GM18508 (cell line): ENCODE results near the gene N4BP2.
"Not testable (repeated sequence)": the region's sequence is repeated elsewhere in the genome, so short reads cannot be mapped to it uniquely, and the experiment has no call there.

Experiments
- ATAC-seq: cut with Tn5 transposase; IDR thresholded peaks from one replicate; pipeline ENCODE4 v1.9.1; 2021; ENCODE audit warnings: moderate number of reproducible peaks; ENCODE audit not compliant: insufficient read depth, unreplicated experiment

N4BP2 gene

GRCh38 chr4:40086421-40086820 lies 29.8 kb downstream of the N4BP2 start:
- no peak for ATAC-seq

DNA sequence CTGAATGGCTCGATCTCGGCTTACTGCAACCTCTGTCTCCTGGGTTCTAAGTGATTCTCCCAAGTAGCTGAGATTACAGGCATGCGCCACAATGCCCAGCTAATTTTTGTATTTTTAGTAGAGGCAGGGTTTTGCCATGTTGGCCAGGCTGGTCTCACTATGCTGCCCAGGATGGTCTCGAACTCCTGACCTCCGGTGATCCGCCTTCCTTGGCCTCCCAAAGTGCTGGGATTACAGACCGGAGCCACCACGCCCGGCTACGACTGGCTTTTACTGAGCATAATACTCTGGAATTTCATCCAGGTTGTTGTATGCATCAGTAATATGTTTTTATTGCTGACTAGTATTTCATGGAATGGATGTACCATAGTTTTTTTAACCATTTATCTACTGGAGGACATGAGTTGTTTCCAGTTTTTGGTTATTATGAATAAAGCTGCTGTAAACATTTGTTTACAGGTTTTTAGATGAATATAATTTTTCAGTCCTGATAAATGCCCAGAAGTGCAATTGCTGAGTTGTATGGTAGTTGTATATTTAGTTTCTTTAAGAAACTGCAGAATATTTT lies 31.2 kb downstream of the N4BP2 start:
- ATAC-seq: no peak

DNA sequence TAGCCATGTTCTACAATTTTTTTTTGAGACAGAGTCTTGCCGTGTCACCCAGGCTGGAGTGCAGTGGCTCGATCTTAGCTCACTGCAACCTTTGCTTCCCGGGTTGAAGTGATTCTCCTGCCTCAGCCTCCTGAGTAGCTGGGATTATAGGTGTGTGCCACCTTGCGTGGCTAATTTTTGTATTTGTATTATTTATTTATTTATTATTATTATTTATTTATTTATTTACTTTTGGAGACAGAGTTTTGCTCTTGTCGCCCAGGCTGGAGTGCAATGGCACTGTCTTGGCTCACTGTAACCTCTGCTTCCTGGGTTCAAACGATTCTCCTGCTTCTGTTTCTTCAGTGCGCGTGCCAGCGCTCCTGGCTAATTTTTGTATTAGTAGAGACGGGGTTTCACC lies 36.8 kb downstream of the N4BP2 start:
- ATAC-seq: not testable (repeated sequence)

DNA sequence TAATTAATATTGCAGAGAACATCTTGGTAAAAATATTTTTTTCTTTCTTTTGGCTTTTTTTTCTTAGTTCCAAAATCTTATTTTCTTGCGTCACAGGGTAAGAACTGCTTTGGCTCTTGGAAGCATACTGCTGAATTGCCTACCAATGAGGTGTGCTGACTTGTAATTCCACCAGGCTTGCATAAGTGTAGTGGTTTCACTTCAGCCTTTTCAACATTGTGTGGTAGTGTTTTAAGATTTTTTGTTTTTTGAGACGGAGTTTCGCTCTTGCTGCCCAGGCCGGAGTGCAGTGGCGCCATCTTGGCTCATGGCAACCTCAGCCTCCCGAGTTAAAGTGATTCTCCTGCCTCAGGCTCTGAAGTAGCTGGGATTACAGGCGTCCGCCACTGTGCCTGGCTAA lies 42.4 kb downstream of the N4BP2 start:
- no peak for ATAC-seq

- ATAC-seq: not testable (repeated sequence)
These were observed 50.5 kb downstream of the N4BP2 start for GRCh38 chr4:40107150-40107549.

- ATAC-seq: no peak
These were observed 55.6 kb downstream of the N4BP2 start for GRCh38 chr4:40112027-40112792.

GRCh38 chr4:40114206-40114605 lies 57.6 kb downstream of the N4BP2 start:
- ATAC-seq: no peak

- no peak for ATAC-seq
These were observed 62.2 kb downstream of the N4BP2 start for GRCh38 chr4:40118861-40119260.

- ATAC-seq: no peak
These were observed 62.7 kb downstream of the N4BP2 start for GRCh38 chr4:40119344-40119743.

- ATAC-seq: no peak
These were observed 64.9 kb downstream of the N4BP2 start for GRCh38 chr4:40121515-40121914.

- ATAC-seq: no peak
These were observed 66.3 kb downstream of the N4BP2 start for GRCh38 chr4:40122941-40123340.

DNA sequence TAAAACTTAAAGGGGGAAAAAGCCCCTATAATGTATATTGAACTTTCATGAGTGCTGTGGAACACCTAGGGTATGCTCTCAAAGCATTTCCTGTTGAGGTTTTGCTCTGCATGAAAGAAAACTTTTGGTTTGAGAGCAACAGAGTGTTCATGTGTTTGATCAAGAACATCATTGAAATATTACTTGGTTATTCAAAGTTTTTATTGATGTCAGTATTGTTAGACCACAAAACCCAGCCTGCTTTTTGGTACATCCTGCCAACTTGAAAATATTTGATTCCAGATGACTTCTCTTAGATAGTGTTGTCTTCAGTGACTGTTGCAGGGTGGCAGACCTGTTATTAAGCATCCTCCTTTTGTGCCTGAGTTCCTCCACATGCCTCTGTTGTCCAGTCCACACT lies 68.0 kb downstream of the N4BP2 start:
- ATAC-seq: no peak

GRCh38 chr4:40130401-40131036 lies 73.9 kb downstream of the N4BP2 start:
- no peak for ATAC-seq

DNA sequence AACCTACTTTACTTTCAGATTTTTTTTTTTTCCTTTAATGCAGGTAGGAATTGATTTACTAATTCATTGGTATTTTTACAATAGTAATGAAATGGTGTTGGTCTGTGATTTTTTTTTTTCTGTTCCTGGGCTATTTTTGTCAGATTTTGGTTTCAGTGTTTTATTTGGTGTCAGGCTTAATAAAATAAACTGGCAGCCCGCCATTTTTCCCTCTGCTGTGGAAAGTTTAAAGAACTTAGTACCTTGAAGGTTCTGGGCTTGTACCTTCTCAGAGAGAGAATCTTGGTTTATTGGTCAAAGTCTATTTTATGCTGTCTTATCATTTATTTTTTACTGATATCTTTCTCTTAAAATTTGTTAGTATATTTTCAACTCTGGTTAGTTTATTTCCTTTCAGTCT lies 76.2 kb downstream of the N4BP2 start:
- ATAC-seq: no peak

DNA sequence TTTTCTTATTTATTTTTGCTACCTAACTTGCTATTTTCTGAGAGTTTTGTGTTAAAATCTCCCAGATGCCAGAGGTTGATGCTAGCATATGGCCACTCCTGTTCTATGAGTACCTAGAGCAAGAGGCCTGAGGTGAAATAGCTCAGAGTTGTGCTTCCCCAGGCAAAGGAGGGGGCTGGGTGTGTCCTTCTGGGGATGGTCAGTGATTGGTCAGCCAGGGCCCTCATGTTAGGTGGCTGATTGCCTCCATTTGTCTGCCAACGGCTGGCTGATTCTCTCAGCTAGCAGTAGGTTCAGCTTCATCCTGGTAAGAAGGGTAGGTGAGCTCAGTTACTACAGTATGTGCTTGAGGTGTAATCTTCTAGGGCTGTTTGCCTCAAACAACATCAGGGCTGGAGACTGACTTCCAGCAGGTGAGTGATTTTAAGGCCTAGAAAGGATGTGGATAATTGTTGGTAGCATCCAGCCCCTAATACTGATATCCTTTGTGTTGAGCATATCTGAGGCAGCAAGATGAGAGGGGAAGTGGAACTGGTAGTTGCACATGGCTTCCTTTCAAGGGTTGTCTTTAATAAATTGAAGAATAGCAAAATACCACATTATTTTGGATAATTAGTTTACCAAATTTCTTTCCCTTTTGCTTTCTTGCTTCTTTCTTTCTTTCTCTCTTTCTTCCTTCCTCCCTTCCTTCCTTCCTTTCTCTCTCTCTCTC lies 77.7 kb downstream of the N4BP2 start:
- ATAC-seq: no peak

DNA sequence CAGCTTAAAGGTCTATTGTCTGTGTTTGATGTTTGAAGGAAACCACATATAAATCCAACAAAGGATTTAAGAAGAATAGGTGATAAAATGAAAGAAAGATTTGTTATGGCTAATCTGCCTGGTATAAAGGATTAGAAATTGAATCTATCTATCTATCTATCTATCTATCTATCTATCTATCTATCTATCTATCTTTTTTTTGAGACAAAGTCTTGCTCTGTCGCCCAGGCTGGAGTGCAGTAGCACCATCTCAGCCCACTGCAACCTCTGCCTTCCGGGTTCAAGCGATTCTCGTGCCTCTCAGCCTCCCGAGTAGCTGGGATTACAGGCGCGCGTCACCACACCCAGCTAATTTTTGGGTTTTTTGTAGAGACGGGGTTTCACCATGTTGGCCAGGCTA lies 79.6 kb downstream of the N4BP2 start:
- not testable (repeated sequence) for ATAC-seq

- no peak for ATAC-seq
These were observed 83.5 kb downstream of the N4BP2 start for GRCh38 chr4:40140196-40140595.

GRCh38 chr4:40140597-40140996 lies 83.9 kb downstream of the N4BP2 start:
- not testable (repeated sequence) for ATAC-seq

- ATAC-seq: no peak
These were observed 87.4 kb downstream of the N4BP2 start for GRCh38 chr4:40143926-40144508.

GRCh38 chr4:40144716-40145115 lies 88.1 kb downstream of the N4BP2 start:
- no peak for ATAC-seq

- not testable (repeated sequence) for ATAC-seq
These were observed 90.8 kb downstream of the N4BP2 start for GRCh38 chr4:40147490-40147889.
